HT-29 (cell line): ENCODE data around the gene PCBP2. TPM values are rescaled to one million over a fixed set of nuclear protein-coding genes. Genes with fewer than 3 reads are reported as not detected.
A peak's percentile ranks its signal among the peaks of the same experiment; 100 is the strongest.
"Not testable (repeated sequence)": the region's sequence is repeated elsewhere in the genome, so short reads cannot be mapped to it uniquely, and the experiment has no call there.

Experiments used
- DNase-seq: peaks from one replicate; pipeline ENCODE4 v3.0.0-alpha.2; 2015; ENCODE audit warnings: low spot score
- total RNA-seq: library from RNA; depleted of rRNA; stranded (reverse); fragments of >200 nt; shearing (Covaris generic); gene quantifications from 2 replicates; pipeline ENCODE4 v1.2.3, GENCODE V29; 2014; rRNA removed

PCBP2 gene
- total RNA-seq: 127 and 135 TPM in 2 replicates

DNA sequence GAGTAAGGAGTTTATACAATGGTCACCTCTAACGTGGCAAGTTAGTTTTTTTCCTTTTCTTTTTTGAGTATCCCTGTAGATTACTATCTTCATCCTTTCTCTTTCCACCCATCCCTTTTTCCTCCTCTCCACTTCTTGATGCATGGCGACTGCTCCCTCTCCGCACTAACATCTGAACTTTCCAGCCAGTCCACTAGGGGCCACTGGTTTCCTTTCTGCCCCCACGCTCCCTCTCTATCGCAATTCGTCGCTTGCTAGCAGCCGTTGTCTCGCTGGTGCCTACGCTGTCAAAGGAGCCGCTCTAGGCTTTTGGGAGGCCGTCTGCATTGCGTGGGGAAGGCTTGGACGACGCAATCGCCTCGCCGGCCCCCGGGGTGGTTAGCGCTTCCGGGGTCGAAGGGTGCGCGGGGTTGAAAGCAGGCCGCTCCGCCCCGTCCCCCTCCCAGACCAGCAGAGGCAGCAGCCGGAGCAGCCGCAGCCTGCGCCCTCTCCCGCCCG is at the start of gene PCBP2:
TSS of gene PCBP2 (plus strand) at position 442 of the 498 bp plus-strand sequence. CDS start 2,699 bp downstream, outside the sequence.
- peak; percentile 99 for DNase-seq

DNA sequence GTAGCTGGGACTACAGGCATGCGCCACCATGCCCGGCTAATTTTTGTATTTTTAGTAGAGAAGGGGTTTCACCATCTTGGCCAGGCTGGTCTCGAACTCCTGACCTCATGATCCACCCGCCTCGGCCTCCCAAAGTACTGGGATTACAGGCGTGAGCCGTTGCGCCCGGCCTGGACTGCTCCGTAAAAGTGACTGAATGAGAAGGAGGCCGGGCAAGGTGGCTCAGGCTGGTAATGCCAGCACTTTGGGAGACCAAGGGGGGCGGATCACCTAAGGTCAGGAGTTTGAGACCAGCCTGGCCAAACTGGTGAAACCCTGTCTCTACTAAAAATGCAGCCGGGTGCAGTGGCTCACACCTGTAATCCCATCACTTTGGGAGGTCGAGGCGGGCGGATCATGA is 49.6 kb upstream of the PCBP2 start:
- not testable (repeated sequence) for DNase-seq

DNA sequence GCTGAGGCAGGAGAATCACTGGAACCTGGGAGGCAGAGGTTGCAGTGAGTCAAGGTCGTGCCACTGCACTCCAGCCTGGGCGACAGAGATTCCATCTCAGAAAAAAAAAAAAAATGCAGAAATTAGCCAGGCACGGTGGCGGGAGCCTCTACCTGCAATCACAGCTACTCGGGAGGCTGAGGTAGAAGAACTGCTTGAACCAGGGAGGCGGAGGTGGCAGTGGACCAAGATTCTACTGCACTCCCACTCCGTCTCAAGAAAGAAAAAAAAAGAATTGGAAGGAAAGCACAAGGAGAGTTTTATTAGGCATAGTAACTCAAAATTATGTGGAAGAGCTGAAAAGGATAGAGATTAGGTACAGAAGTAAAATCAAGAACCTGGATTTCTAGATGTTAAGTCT is 49.0 kb upstream of the PCBP2 start:
- no peak for DNase-seq

DNA sequence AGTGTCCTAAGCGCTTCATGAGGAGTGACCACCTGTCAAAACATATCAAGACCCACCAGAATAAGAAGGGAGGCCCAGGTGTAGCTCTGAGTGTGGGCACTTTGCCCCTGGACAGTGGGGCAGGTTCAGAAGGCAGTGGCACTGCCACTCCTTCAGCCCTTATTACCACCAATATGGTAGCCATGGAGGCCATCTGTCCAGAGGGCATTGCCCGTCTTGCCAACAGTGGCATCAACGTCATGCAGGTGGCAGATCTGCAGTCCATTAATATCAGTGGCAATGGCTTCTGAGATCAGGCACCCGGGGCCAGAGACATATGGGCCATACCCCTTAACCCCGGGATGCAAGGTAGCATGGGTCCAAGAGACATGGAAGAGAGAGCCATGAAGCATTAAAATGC is 41.0 kb upstream of the PCBP2 start:
- DNase-seq: no peak

DNA sequence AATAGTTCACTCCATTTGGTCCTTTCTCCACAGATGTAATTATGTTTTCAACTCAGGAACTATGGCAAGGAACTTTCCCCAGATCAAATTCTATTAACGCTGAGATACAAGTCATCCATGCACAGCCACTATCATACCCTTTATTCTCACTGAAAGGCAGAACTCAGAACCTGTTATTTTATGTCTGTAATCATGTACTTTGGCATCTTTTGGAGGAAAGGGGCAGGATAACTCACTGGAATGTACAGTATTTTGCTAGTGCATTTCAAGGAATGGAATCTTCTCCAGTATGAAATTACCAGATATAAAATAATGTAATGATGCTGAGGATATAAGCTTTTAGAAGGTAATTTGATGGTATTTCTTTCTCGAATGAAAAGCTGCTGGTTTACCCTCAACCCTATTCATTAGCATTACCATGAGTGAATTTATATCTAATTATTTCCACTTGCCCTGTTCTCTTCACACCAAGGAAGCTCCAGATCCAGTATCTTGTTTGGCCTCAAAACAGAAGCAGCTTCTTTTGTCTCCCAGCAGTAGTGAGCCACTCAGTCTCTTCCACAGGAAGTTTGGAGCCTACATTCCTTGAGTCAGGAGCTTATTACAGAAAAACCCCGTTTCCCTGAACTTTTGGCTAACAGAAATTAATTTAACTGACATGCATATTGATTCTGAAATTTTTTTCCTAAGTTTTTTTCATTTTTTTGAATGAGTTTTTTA is 38.3 kb upstream of the PCBP2 start:
- no peak for DNase-seq

DNA sequence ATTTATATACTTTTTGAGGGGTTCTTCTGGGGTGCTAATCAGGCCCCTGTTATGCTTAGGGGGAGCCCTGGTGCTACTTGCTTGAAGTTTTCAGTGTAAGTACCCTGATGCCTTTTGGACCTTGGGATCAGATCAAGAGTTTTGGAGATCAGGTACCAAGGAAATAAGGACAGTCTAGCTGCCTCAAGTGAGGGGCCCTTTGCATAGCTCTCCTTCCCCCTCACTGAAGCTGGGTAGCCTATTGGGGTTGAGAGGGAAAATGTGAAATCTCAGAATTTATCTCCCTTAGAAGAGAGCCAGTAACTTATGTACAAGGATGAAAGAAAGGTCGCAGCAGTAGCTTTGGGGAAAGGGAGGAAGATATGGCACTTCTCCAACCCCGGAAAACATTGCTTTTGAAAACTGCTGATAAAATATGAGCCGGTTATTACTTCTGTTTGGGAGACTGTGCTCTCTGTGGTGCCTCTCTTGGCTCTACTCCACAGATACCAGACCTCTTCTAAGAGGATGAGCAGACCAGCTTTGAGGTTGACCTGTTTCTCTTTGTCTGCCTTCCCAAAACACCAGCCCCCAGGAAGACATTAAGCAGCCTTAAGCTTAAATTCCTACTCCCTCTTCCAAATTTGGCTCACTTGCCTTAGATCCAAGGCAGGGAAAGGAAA is 37.0 kb upstream of the PCBP2 start:
- no peak for DNase-seq

DNA sequence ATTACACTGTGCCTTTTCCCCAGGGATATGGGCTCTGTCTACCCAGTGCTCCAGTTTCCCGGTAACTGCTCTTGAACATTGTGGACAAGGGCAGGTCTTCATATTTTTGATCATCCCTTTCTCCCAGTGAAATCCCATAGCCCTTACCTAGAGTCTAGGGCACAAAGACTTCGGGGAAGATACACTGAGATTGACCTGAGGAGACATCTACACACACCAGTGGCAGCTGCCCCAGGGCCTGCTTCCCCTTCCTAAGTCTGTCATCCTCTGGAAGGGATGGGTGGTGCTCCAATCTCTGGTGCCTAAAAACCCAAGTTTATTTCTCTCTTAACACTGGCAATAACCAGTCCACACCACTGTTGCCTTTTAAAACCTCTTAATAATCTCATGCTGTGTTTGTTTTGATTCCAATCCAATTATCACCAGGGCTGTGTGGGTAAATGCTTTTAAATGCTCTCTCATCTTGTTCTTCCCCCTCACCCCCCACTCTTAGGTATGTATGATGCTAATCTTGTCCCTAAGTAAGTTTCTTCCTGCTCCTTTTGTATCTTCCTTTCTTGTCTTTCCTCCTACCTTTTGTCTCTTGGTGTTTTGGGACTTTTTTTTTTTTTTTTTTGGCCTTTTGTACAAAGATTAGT is 36.0 kb upstream of the PCBP2 start:
- not testable (repeated sequence) for DNase-seq

DNA sequence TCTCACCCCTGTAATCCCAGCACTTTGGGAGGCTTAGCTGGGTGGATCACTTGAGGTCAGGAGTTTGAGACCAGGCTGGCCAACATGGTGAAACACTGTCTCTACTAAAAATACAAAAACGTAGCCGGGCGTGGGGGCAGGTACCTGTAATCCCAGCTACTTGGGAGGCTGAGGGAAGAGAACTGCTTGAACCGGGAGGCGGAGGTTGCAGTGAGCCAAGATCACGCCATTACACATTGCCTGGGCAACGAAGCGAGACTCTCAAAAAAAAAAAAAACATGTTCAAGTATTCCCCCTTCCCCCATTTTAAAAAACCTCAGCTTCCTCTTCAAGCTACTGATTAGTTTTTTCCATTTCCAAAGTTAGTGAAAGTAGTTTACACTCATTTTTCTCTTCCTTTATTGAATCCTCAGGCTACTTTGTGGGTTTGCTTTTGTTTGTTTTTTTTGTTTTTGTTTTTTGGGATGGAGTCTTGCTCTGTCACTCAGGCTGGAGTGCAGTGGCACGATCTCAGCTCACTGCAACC is 34.5 kb upstream of the PCBP2 start:
- DNase-seq: not testable (repeated sequence)

DNA sequence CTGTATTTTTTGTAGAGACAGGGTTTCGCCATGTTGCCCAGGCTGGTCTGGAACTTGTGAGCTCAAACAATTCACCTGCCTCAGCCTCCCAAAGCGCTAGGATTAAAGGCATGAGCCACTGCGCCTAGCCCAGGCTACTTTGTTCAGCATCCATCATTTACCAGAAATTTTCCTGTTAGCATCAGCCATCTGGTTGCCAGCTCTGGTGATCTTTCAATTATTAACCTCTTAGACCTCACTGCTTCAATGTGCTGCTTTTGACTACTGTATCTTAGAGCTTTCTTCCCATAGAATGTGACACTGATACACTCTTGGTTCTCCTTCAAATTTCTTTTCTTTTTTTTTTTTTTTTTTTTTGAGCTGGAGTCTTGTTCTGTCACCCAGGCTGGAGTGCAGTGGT is 33.7 kb upstream of the PCBP2 start:
- no peak for DNase-seq

DNA sequence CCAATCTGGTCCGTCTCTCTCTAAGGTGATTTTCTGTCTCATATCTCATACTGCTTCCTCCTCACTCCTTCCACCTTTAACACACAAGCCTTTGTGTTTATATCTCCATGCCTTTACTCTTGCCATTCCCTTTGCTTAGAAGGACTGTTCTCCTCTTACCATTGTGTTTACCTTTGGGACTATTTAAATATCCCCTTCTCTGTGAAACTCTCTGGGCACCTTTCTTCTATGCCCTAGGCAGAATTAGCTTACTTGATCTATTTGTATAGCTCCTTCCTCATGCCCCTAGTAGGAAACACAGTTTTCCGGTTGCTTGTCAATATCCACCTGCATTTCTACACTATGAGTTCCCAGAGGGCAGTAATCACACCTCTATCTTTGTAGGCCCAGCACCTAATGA is 32.1 kb upstream of the PCBP2 start:
- peak; percentile 10 for DNase-seq

DNA sequence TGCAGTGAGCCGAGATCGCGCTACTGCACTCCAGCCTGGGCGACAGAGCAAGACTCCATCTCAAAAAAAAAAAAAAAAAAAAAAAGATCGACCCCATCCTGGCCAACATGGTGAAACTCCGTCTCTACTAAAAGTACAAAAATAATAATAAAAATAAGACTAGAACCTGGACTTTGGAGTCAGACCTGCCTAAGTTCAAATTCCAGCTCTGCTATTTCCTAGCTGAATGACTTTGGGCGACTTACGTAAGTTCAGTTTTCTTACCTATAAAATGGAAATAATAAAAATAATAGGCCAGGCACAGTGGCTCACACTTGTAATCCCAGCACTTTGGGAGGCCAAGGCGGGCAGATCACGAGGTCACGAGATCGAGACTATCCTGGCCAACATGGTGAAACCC is 29.7 kb upstream of the PCBP2 start:
- not testable (repeated sequence) for DNase-seq

DNA sequence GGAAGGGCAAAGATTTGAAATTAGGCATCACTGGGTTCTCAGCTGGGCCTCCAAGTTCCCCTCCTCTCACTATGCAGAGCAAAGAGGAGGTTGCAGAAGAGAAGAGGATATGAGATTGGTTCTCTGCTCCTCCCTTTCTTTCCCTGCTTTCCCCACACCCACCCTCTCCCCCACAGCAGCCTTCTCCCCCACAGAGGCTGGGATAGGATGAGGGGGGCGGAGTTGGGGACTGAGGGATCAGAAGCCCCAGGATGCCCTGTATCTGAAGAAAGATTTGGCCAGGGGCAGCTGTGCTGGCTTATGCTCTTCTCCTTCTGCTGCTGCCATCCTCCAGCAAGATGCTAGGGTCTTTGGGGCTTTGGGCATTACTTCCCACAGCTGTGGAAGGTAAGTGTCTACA is 28.3 kb upstream of the PCBP2 start, which contains the start of gene AMHR2:
TSS of gene AMHR2 (plus strand) at position 259 of the 400 bp plus-strand sequence. CDS start at position 339, 80 bp downstream.
- DNase-seq: no peak

DNA sequence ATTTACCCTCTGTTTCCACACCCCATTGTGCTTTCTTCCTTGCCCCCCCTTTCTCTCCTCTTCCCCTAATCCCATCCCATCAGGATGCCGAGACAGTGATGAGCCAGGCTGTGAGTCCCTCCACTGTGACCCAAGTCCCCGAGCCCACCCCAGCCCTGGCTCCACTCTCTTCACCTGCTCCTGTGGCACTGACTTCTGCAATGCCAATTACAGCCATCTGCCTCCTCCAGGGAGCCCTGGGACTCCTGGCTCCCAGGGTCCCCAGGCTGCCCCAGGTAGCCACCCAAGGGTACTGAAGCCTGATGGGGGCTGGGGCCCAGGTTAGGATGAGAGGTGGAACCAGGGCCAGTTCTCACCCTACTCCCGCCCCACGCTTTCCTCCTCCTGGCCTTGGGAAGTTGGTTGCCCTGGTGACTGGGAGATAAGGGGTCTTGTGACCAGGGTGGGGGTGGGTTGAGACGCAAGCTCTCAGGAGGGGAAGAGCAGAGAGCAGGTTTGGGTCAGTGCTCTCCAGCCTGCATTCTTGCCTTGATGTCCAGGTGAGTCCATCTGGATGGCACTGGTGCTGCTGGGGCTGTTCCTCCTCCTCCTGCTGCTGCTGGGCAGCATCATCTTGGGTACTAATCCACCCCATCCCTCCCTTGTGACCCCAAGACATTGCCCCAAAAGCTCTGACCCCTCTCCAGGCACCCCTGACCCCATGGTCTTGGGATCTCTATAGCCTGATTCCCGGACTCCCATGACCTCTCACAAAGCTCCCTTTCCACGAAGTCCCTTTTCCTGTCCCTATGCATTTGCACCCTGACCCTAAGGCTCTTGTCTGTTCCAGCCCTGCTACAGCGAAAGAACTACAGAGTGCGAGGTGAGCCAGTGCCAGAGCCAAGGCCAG is 27.0 kb upstream of the PCBP2 start:
- DNase-seq: no peak

DNA sequence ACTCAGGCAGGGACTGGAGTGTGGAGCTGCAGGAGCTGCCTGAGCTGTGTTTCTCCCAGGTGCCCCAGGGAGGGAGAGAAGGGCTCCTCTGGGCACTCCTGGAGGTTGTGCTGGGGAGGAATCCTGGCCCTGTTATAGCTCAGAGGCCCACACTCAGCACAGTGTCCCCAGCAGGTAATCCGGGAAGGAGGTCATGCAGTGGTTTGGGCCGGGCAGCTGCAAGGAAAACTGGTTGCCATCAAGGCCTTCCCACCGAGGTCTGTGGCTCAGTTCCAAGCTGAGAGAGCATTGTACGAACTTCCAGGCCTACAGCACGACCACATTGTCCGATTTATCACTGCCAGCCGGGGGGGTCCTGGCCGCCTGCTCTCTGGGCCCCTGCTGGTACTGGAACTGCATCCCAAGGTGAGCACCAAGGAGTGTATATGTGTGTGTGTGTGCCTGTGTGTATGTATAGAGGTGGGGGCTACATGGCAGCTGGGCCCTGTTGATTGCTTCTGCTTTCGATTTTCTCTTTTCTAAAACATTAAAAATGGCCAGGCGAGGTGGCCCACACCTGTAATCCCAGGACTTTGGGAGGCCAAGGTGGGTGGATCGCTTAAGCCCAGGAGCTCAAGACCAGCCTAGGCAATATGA is 26.3 kb upstream of the PCBP2 start:
- DNase-seq: no peak

DNA sequence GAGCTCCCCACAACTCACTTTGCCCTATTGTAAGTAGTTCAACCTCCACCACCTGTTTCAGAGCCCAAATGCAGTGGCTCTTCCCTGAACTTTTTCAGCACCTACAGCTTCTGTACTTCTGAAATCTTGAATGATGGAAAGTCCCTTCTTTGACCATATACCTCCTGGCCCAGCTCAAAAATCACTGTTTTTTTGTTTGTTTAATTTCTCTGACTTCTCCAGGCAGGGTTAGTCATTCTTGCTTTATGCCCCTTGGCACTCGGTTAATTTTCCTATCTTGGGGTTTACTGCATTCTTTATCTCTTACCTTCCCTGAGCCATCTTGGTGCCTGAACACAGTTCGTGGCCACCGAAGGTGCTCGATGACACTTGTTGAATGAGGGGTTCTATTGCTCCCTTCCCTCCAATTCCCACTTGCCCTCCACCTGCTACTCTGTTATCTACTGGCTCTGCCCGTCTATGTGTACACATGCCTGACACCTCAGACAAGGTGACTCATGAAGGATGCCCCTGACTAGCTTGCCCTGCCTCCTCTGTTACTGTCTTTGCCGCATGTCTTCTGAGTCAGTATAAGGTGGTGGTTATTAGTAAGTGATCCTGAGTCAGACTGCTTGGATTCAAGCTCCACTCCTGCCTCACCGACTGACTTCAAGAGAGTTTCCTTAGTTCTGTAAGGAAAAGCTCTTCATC is 23.9 kb upstream of the PCBP2 start:
- peak; percentile 67 for DNase-seq

DNA sequence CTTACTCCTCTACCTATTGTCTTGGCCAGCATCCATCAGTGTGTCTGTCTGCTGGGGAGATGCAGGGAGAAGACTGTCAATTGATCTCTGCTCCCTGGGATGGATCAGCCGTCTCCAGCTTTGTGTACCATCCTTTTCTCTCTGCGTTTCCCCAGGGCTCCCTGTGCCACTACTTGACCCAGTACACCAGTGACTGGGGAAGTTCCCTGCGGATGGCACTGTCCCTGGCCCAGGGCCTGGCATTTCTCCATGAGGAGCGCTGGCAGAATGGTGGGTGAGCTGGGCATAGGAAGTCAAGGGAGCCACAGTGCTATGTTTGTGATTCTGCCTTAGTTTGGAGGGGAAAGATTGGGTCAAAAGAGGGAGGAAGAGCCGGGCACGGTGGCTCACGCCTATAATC is 23.2 kb upstream of the PCBP2 start:
- no peak for DNase-seq

DNA sequence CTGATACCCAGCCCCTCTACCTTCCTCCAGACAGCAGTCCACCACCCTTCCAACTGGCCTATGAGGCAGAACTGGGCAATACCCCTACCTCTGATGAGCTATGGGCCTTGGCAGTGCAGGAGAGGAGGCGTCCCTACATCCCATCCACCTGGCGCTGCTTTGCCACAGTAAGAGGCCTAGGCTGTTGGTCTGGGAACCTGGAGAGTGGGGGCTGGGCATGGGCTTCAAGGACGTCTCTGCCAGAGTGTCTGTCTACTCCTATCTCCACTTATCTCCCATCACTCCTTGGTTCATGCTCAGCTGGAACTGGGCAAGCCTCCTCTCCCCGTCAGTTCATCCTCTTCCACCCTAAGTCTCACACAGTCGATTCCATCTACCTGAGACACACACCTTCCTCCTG is 21.8 kb upstream of the PCBP2 start:
- no peak for DNase-seq

DNA sequence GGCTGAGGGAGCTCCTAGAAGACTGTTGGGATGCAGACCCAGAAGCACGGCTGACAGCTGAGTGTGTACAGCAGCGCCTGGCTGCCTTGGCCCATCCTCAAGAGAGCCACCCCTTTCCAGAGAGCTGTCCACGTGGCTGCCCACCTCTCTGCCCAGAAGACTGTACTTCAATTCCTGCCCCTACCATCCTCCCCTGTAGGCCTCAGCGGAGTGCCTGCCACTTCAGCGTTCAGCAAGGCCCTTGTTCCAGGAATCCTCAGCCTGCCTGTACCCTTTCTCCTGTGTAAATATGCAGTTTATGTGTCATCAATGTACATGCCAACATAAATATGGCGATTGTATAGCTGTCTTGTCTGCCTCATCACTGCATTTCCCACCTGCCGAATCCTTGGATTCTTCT is 20.7 kb upstream of the PCBP2 start:
- DNase-seq: no peak

DNA sequence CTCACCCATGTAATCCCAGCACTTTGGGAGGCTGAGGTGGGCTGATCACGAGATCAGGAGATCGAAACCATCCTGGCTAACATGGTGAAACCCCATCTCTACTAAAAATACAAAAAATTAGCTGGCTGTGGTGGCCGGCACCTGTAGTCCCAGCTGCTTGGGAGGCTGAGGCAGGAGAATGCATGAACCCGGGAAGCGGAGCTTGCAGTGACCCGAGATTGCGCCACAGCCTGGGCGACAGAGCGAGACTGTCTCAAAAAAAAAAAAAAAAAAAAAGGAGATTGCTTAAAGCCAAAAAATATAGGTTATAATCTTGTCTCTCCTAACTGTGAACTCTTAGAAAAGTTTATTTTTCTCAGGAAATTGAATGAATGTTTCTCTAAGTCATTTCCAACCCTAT is 16.6 kb upstream of the PCBP2 start:
- not testable (repeated sequence) for DNase-seq

DNA sequence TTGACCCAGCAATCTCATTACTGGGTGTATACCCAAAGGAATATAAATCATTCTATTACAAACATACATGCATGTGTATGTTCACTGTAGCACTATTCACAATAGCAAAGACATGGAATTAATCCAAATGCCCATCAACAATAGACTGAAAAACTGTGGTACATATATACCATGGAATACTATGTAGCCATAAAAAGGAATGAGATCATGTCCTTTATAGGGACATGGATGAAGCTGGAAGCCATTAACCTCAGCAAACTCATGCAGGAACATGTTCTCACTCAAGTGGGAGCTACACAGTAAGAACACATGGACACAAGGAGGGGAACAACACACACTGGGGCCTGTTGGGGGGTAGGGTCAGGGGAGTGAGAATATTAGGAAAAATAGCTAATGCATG is 12.3 kb upstream of the PCBP2 start:
- not testable (repeated sequence) for DNase-seq
